ENCODE results near the gene TMPRSS7. TPM values are rescaled to one million over a fixed set of nuclear protein-coding genes. Genes with fewer than 3 reads are reported as not detected.

TMPRSS7 gene
- total and polyA plus RNA-seq, 2 experiments from 2014 or later: not detected

- Mint-ChIP-seq H3K27me3 (ENCODE audit: insufficient read depth, low read depth, poor library complexity) (peaks cover 2% of the 10 kb centered on the region), H3K4me3 (no peak overlapping the region), H3K9me3 (no peaks in the 10 kb centered on the region; the same call in 2 of the 3 replicates), H3K36me3 (ENCODE audit: low read depth) (peaks cover 9% of the 10 kb centered on the region; the same call in 2 of the 3 replicates), H3K27ac (no peak overlapping the region), H3K4me1 (peaks cover 15% of the 10 kb centered on the region)
- no peak for DNase-seq (ENCODE audit: low spot score)
- no peak overlapping the region for H3K4me3 ChIP-seq
- H3K4me1 ChIP-seq (ENCODE audit: insufficient read depth): peaks cover 17% of the 10 kb centered on the region
- TF ChIP-seq EZH2phosphoT487 (IDR thresholded peaks at IDR 0.05; ENCODE audit: unreplicated experiment) (no peak), CTCF (conservative IDR thresholded peaks at IDR 0.05; ENCODE audit: low read depth in 2 of 2) (no peak), REST (IDR thresholded peaks at IDR 0.05; ENCODE audit: unreplicated experiment) (no peak), EZH2 (IDR thresholded peaks at IDR 0.05; ENCODE audit: low read depth, unreplicated experiment) (no peak), ETS1 (IDR thresholded peaks at IDR 0.05) (no peak), POLR2AphosphoS5 (IDR thresholded peaks at IDR 0.05; ENCODE audit: low read depth) (no peak), JUNB (IDR thresholded peaks at IDR 0.05; ENCODE audit: unreplicated experiment) (no peak), ZNF462 (CRISPR knock-in tag; IDR thresholded peaks at IDR 0.05) (no peak), CREB1 (CRISPR knock-in tag; IDR thresholded peaks at IDR 0.05; ENCODE audit: low read depth) (no peak)
- no peak for ATAC-seq
- H3F3A ChIP-seq (replicated peaks; ENCODE audit: low read depth): no peaks in the 10 kb centered on the region
- H3K36me3 ChIP-seq (ENCODE audit: insufficient read depth): no peaks in the 10 kb centered on the region; the same call in 1 of the 2 replicates
- no peaks in the 10 kb centered on the region for H3K79me2 ChIP-seq (replicated peaks; ENCODE audit: insufficient read depth)
- H3K27ac ChIP-seq (ENCODE audit: low read depth): no peak overlapping the region
- no peak overlapping the region for H3K4me2 ChIP-seq
- no peaks in the 10 kb centered on the region for H3K9me2 ChIP-seq (ENCODE audit: insufficient read depth)
- H2AFZ ChIP-seq: no peak overlapping the region
- H3K27me3 ChIP-seq (ENCODE audit: insufficient read depth): no peaks in the 10 kb centered on the region
- H4K20me1 ChIP-seq (replicated peaks; ENCODE audit: insufficient read depth): no peaks in the 10 kb centered on the region
Observed at GRCh38 chr3:112116748-112117186, 82.2 kb downstream of the TMPRSS7 start.

Data from GM23338 (cell line).